GM23338 (cell line): ENCODE results near the gene SULT2B1. TPM values are rescaled to one million over a fixed set of nuclear protein-coding genes. Genes with fewer than 3 reads are reported as not detected.

Experiments
- ATAC-seq: fragments of 200-7000 bp; cut with Tn5 transposase; 3 replicates; pipeline ENCODE4 v1.9.1; 2020
- DNase-seq: peaks from one replicate; pipeline ENCODE4 v3.0.0-alpha.2; 2015; ENCODE audit warnings: low spot score
- H2AFZ ChIP-seq: fragments of 200-600 bp; sonication (generic); 2 replicates; pipeline ENCODE4 v1.8.0; 2016; ENCODE audit warnings: antibody characterized with exemption, mild to moderate bottlenecking, moderate library complexity
- H3F3A ChIP-seq: fragments of 200-600 bp; sonication (generic); replicated peaks from 2 replicates; pipeline ENCODE4 v1.8.0; 2017; ENCODE audit warnings: antibody characterized with exemption, mixed run types, low read depth
- H3K27ac ChIP-seq: fragments of 200-600 bp; sonication (generic); 2 replicates; pipeline ENCODE4 v1.6.1; 2016; ENCODE audit warnings: low read depth
- H3K27me3 ChIP-seq: fragments of 200-600 bp; sonication (generic); 2 replicates; pipeline ENCODE4 v1.8.0; 2016; ENCODE audit warnings: mild to moderate bottlenecking, mixed run types, moderate library complexity; ENCODE audit not compliant: insufficient read depth
- H3K36me3 ChIP-seq: fragments of 200-600 bp; sonication (generic); 2 replicates; pipeline ENCODE4 v1.8.0; 2016; ENCODE audit warnings: mild to moderate bottlenecking; ENCODE audit not compliant: insufficient read depth
- H3K4me1 ChIP-seq: fragments of 200-600 bp; sonication (generic); 2 replicates; pipeline ENCODE4 v1.8.0; 2016; ENCODE audit warnings: mild to moderate bottlenecking, moderate library complexity; ENCODE audit not compliant: insufficient read depth
- H3K4me2 ChIP-seq: fragments of 200-600 bp; sonication (generic); 2 replicates; pipeline ENCODE4 v1.7.1; 2017; ENCODE audit warnings: mixed run types
- H3K4me3 ChIP-seq: fragments of 200-600 bp; sonication (generic); 2 replicates; pipeline ENCODE4 v1.6.1; 2016; ENCODE audit warnings: mixed run types
- H3K79me2 ChIP-seq: fragments of 200-600 bp; sonication (generic); replicated peaks from 2 replicates; pipeline ENCODE4 v1.8.0; 2017; ENCODE audit warnings: mild to moderate bottlenecking; ENCODE audit not compliant: insufficient read depth
- H3K9me2 ChIP-seq: fragments of 200-600 bp; sonication (generic); 2 replicates; pipeline ENCODE4 v1.8.0; 2017; ENCODE audit not compliant: insufficient read depth
- H4K20me1 ChIP-seq: fragments of 200-600 bp; sonication (generic); replicated peaks from 2 replicates; pipeline ENCODE4 v1.8.0; 2017; ENCODE audit warnings: mild to moderate bottlenecking; ENCODE audit not compliant: insufficient read depth
- H3K27ac Mint-ChIP-seq: 2 replicates; pipeline ENCODE4 v1.8.0; 2020; ENCODE audit warnings: inconsistent platforms, mild to moderate bottlenecking, moderate library complexity, mixed read lengths
- H3K27me3 Mint-ChIP-seq: 3 replicates; pipeline ENCODE4 v1.8.0; 2022; ENCODE audit warnings: low read depth, mild to moderate bottlenecking, moderate library complexity, mixed read lengths, inconsistent platforms; ENCODE audit not compliant: insufficient read depth, poor library complexity
- H3K36me3 Mint-ChIP-seq: 3 replicates; pipeline ENCODE4 v1.8.0; 2021; ENCODE audit warnings: low read depth, mild to moderate bottlenecking, inconsistent platforms, moderate library complexity, mixed read lengths
- H3K4me1 Mint-ChIP-seq: 3 replicates; pipeline ENCODE4 v1.8.0; 2020; ENCODE audit warnings: mild to moderate bottlenecking, inconsistent platforms, mixed read lengths
- H3K4me3 Mint-ChIP-seq: 3 replicates; pipeline ENCODE4 v1.8.0; 2021; ENCODE audit warnings: moderate library complexity, mild to moderate bottlenecking, inconsistent platforms, mixed read lengths
- H3K9me3 Mint-ChIP-seq: 3 replicates; pipeline ENCODE4 v1.8.0; 2020; ENCODE audit warnings: moderate library complexity, mild to moderate bottlenecking, inconsistent platforms, mixed read lengths
- CREB1 ChIP-seq: fragments of 250-450 bp; sonication (Bioruptor Pico); IDR thresholded peaks from 2 replicates; pipeline ENCODE4 v1.5.0; 2020; ENCODE audit warnings: low read depth, mild to moderate bottlenecking, moderate library complexity
- EZH2 ChIP-seq: fragments of 200-600 bp; sonication (generic); IDR thresholded peaks from one replicate; pipeline ENCODE4 v1.8.0; 2017; ENCODE audit warnings: antibody characterized with exemption, mild to moderate bottlenecking, low read depth; ENCODE audit not compliant: unreplicated experiment
- EZH2phosphoT487 ChIP-seq: fragments of 200-600 bp; sonication (generic); IDR thresholded peaks from one replicate; pipeline ENCODE4 v1.8.1; 2018; ENCODE audit warnings: antibody characterized with exemption; ENCODE audit not compliant: unreplicated experiment
- JUNB ChIP-seq: IDR thresholded peaks from one replicate; pipeline ENCODE4 v1.6.1; 2016; ENCODE audit warnings: antibody characterized with exemption; ENCODE audit not compliant: unreplicated experiment
- NANOG ChIP-seq: IDR thresholded peaks from 2 replicates; pipeline ENCODE4 v1.6.1; 2016; ENCODE audit warnings: antibody characterized with exemption, borderline replicate concordance
- POLR2AphosphoS5 ChIP-seq: IDR thresholded peaks from 2 replicates; pipeline ENCODE4 v1.6.1; 2016; ENCODE audit warnings: antibody characterized with exemption, low read depth
- STAT1 ChIP-seq: IDR thresholded peaks from one replicate; pipeline ENCODE4 v1.6.1; 2016; ENCODE audit warnings: antibody characterized with exemption; ENCODE audit not compliant: unreplicated experiment
- ZNF114 ChIP-seq: fragments of 250-450 bp; sonication (Bioruptor Pico); IDR thresholded peaks from 2 replicates; pipeline ENCODE4 v1.5.0; 2020; ENCODE audit warnings: mild to moderate bottlenecking, moderate library complexity
- ZNF331 ChIP-seq: fragments of 250-450 bp; sonication (Bioruptor Pico); IDR thresholded peaks from 2 replicates; pipeline ENCODE4 v1.5.0; 2020; ENCODE audit warnings: low read depth, mild to moderate bottlenecking, moderate library complexity
- polyA plus RNA-seq: library from polyadenylated mRNA; unstranded; fragments of >200 nt; fragmentation: Nextera tagmentation; extraction: Ambion mirVana; gene quantifications from 2 replicates; pipeline ENCODE4 v1.2.1, GENCODE V29; 2016
- total RNA-seq: library from RNA; depleted of rRNA; stranded (reverse); fragments of >200 nt; shearing (Covaris generic); gene quantifications from 2 replicates; pipeline ENCODE4 v1.2.3, GENCODE V29; 2014
- TF ChIP-seq, protein P1 (sequence below): IDR thresholded peaks from one replicate; pipeline ENCODE4 v1.6.1; 2018; ENCODE audit warnings: antibody characterized with exemption; ENCODE audit not compliant: unreplicated experiment
- TF ChIP-seq, protein P2 (sequence below), 2 experiments: fragments of 200-600 bp in 1 of 2; sonication (generic) in 1 of 2; conservative IDR thresholded peaks; 2 replicates each; pipeline versions ENCODE4 v1.5.1 to v1.6.1; 2016 to 2017; ENCODE audit warnings: antibody characterized with exemption in 2 of 2, low read depth in 2 of 2, mild to moderate bottlenecking in 2 of 2, moderate library complexity in 1 of 2
- TF ChIP-seq, protein P3 (sequence below): IDR thresholded peaks from 2 replicates; pipeline ENCODE4 v1.6.1; 2016; ENCODE audit warnings: antibody characterized with exemption
- TF ChIP-seq, protein P4 (sequence below): fragments of 250-450 bp; sonication (Bioruptor Pico); IDR thresholded peaks from 2 replicates; pipeline ENCODE4 v1.5.0; 2020; ENCODE audit warnings: mild to moderate bottlenecking, moderate library complexity

The SULT2B1 gene
- total and polyA plus RNA-seq, 2 experiments from 2014 or later: 1.3 to 2.5 TPM

DNA sequence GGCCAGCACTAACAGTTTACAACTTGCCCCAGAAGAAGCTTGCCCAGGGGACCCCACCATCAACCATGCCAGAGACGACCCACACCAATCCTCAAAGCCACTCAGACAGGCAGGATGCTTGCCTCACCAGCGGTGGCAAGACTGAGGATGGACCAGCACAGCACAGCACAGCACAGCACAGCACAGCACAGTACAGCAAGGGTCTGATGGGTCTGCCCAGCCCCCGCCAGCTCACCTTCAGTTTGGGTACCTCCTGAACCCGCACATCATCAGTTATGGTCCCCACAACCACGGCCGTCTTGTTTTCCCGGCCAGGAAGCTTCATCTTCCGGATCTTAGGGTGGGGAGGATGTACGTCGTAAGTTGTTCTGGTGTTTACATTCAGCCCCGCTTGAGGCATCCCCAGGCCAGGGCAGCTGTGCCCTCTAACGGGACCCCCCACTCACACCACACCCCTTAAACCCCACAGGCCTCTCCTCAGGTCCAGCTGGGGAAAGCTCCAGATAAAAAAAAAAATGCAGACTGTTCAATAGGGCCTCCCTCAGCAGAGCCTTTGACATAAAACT lies 64.6 kb downstream of the SULT2B1 start:
- Histone ChIP-seq H3K27me3 (no peaks in the 10 kb centered on the region), H3K9me2 (no peaks in the 10 kb centered on the region), H3K79me2 (peaks cover 40% of the 10 kb centered on the region), H3K4me1 (peaks cover 39% of the 10 kb centered on the region), H3K36me3 (peaks cover 32% of the 10 kb centered on the region), H4K20me1 (peaks cover 21% of the 10 kb centered on the region), H3F3A (peaks cover 52% of the 10 kb centered on the region), H3K4me2 (peak overlapping the region; percentile 99), H3K27ac (peak overlapping the region; percentile 99), H3K4me3 (peak overlapping the region; percentile 97), H2AFZ (no peak overlapping the region)
- H3K4me1 Mint-ChIP-seq: peaks cover 50% of the 10 kb centered on the region
- TF ChIP-seq EZH2 (no peak), POLR2AphosphoS5 (no peak), STAT1 (no peak), ZNF114 (CRISPR knock-in tag) (no peak), EZH2phosphoT487 (no peak), NANOG (no peak), CREB1 (no peak), ZNF331 (CRISPR knock-in tag) (no peak), JUNB (no peak)
- TF ChIP-seq, protein P1, sequence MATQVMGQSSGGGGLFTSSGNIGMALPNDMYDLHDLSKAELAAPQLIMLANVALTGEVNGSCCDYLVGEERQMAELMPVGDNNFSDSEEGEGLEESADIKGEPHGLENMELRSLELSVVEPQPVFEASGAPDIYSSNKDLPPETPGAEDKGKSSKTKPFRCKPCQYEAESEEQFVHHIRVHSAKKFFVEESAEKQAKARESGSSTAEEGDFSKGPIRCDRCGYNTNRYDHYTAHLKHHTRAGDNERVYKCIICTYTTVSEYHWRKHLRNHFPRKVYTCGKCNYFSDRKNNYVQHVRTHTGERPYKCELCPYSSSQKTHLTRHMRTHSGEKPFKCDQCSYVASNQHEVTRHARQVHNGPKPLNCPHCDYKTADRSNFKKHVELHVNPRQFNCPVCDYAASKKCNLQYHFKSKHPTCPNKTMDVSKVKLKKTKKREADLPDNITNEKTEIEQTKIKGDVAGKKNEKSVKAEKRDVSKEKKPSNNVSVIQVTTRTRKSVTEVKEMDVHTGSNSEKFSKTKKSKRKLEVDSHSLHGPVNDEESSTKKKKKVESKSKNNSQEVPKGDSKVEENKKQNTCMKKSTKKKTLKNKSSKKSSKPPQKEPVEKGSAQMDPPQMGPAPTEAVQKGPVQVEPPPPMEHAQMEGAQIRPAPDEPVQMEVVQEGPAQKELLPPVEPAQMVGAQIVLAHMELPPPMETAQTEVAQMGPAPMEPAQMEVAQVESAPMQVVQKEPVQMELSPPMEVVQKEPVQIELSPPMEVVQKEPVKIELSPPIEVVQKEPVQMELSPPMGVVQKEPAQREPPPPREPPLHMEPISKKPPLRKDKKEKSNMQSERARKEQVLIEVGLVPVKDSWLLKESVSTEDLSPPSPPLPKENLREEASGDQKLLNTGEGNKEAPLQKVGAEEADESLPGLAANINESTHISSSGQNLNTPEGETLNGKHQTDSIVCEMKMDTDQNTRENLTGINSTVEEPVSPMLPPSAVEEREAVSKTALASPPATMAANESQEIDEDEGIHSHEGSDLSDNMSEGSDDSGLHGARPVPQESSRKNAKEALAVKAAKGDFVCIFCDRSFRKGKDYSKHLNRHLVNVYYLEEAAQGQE: no peak
- TF ChIP-seq, protein P2, sequence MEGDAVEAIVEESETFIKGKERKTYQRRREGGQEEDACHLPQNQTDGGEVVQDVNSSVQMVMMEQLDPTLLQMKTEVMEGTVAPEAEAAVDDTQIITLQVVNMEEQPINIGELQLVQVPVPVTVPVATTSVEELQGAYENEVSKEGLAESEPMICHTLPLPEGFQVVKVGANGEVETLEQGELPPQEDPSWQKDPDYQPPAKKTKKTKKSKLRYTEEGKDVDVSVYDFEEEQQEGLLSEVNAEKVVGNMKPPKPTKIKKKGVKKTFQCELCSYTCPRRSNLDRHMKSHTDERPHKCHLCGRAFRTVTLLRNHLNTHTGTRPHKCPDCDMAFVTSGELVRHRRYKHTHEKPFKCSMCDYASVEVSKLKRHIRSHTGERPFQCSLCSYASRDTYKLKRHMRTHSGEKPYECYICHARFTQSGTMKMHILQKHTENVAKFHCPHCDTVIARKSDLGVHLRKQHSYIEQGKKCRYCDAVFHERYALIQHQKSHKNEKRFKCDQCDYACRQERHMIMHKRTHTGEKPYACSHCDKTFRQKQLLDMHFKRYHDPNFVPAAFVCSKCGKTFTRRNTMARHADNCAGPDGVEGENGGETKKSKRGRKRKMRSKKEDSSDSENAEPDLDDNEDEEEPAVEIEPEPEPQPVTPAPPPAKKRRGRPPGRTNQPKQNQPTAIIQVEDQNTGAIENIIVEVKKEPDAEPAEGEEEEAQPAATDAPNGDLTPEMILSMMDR (conservative IDR thresholded peaks at IDR 0.05; ENCODE audit: low read depth in 2 of 2): no peak
- TF ChIP-seq, protein P3, sequence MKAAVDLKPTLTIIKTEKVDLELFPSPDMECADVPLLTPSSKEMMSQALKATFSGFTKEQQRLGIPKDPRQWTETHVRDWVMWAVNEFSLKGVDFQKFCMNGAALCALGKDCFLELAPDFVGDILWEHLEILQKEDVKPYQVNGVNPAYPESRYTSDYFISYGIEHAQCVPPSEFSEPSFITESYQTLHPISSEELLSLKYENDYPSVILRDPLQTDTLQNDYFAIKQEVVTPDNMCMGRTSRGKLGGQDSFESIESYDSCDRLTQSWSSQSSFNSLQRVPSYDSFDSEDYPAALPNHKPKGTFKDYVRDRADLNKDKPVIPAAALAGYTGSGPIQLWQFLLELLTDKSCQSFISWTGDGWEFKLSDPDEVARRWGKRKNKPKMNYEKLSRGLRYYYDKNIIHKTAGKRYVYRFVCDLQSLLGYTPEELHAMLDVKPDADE: no peak
- TF ChIP-seq, protein P4, sequence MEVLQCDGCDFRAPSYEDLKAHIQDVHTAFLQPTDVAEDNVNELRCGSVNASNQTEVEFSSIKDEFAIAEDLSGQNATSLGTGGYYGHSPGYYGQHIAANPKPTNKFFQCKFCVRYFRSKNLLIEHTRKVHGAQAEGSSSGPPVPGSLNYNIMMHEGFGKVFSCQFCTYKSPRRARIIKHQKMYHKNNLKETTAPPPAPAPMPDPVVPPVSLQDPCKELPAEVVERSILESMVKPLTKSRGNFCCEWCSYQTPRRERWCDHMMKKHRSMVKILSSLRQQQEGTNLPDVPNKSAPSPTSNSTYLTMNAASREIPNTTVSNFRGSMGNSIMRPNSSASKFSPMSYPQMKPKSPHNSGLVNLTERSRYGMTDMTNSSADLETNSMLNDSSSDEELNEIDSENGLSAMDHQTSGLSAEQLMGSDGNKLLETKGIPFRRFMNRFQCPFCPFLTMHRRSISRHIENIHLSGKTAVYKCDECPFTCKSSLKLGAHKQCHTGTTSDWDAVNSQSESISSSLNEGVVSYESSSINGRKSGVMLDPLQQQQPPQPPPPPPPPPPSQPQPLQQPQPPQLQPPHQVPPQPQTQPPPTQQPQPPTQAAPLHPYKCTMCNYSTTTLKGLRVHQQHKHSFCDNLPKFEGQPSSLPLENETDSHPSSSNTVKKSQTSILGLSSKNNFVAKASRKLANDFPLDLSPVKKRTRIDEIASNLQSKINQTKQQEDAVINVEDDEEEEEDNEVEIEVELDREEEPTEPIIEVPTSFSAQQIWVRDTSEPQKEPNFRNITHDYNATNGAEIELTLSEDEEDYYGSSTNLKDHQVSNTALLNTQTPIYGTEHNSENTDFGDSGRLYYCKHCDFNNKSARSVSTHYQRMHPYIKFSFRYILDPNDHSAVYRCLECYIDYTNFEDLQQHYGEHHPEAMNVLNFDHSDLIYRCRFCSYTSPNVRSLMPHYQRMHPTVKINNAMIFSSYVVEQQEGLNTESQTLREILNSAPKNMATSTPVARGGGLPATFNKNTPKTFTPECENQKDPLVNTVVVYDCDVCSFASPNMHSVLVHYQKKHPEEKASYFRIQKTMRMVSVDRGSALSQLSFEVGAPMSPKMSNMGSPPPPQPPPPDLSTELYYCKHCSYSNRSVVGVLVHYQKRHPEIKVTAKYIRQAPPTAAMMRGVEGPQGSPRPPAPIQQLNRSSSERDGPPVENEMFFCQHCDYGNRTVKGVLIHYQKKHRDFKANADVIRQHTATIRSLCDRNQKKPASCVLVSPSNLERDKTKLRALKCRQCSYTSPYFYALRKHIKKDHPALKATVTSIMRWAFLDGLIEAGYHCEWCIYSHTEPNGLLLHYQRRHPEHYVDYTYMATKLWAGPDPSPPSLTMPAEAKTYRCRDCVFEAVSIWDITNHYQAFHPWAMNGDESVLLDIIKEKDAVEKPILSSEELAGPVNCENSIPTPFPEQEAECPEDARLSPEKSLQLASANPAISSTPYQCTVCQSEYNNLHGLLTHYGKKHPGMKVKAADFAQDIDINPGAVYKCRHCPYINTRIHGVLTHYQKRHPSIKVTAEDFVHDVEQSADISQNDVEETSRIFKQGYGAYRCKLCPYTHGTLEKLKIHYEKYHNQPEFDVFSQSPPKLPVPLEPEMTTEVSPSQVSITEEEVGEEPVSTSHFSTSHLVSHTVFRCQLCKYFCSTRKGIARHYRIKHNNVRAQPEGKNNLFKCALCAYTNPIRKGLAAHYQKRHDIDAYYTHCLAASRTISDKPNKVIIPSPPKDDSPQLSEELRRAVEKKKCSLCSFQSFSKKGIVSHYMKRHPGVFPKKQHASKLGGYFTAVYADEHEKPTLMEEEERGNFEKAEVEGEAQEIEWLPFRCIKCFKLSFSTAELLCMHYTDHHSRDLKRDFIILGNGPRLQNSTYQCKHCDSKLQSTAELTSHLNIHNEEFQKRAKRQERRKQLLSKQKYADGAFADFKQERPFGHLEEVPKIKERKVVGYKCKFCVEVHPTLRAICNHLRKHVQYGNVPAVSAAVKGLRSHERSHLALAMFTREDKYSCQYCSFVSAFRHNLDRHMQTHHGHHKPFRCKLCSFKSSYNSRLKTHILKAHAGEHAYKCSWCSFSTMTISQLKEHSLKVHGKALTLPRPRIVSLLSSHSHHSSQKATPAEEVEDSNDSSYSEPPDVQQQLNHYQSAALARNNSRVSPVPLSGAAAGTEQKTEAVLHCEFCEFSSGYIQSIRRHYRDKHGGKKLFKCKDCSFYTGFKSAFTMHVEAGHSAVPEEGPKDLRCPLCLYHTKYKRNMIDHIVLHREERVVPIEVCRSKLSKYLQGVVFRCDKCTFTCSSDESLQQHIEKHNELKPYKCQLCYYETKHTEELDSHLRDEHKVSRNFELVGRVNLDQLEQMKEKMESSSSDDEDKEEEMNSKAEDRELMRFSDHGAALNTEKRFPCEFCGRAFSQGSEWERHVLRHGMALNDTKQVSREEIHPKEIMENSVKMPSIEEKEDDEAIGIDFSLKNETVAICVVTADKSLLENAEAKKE (CRISPR knock-in tag): no peak
- peaks cover 53% of the 10 kb centered on the region for H3K36me3 Mint-ChIP-seq
- ATAC-seq (no peak), DNase-seq (no peak)
- peak overlapping the region; percentile 93 for H3K4me3 Mint-ChIP-seq
- H3K27me3 Mint-ChIP-seq: peaks cover 42% of the 10 kb centered on the region
- H3K27ac Mint-ChIP-seq: peak overlapping the region; percentile 98
- no peaks in the 10 kb centered on the region; the same call in 1 of the 3 replicates for H3K9me3 Mint-ChIP-seq
